Transverse colon (tissue), 3 donors: ENCODE measurements around the gene FATE1.

Source experiments
- CTCF ChIP-seq, 5 experiments: fragments of 200-600 bp in 3 of 5; fragments of 450-650 bp in 2 of 5; sonication (generic) in 3 of 5; IDR thresholded peaks; 1 replicate in 2 of 5; 2 replicates in 3 of 5; pipeline ENCODE4 v1.5.1; 2016 to 2017; ENCODE audit warnings: antibody characterized with exemption in 5 of 5, inconsistent platforms in 3 of 5, mild to moderate bottlenecking in 2 of 5, moderate library complexity in 1 of 5
- POLR2A ChIP-seq: fragments of 450-650 bp; IDR thresholded peaks from one replicate; pipeline ENCODE4 v1.6.1; 2016; ENCODE audit warnings: antibody characterized with exemption, mild to moderate bottlenecking, moderate library complexity

GRCh38 chrX:151725338-151725614 lies 9.4 kb downstream of the FATE1 start:
- TF ChIP-seq CTCF (IDR thresholded peaks at IDR 0.05) (no peak), POLR2A (no peak)
